ENCODE measurements around the gene FAM90A1. TPM values are rescaled to one million over a fixed set of nuclear protein-coding genes. Genes with fewer than 3 reads are reported as not detected.
"Not testable (repeated sequence)": the region's sequence is repeated elsewhere in the genome, so short reads cannot be mapped to it uniquely, and the experiment has no call there.

Gene FAM90A1
- total RNA-seq, 1 experiment from 2014 or later = 0.09 TPM

DNA sequence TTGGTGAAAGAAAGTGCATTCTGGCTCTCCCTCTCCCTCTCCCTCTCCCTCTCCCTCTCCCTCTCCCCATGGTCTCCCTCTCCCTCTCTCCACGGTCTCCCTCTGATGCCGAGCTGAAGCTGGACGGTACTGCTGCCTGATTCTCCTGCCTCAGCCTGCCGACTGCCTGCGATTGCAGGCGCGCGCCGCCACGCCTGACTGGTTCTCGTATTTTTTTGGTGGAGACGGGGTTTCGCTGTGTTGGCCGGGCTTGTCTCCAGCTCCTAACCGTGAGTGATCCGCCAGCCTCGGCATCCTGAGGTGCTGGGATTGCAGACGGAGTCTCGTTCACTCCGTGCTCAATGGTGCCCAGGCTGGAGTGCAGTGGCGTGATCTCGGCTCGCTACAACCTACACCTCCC, 44.1 kb downstream of the FAM90A1 start:
- H3K27ac Mint-ChIP-seq; H3K79me1 ChIP-seq (ENCODE audit: insufficient read depth, low read depth, low read length, poor library complexity, severe bottlenecking); H2BK5ac ChIP-seq (ENCODE audit: insufficient read length, low read length); H4K91ac ChIP-seq (ENCODE audit: insufficient read length, low read depth, low read length); H3K18ac ChIP-seq (ENCODE audit: insufficient read length, low read depth, low read length); H4K20me1 ChIP-seq (ENCODE audit: control insufficient read depth, insufficient read depth, insufficient read length); H3K4me2 ChIP-seq (ENCODE audit: insufficient read depth, insufficient read length, low read length); H3K4me1 ChIP-seq (ENCODE audit: insufficient read depth, low read length); H3T11ph ChIP-seq (ENCODE audit: low read length); H3K27ac ChIP-seq (ENCODE audit: insufficient read length, low read depth, low read length); H2BK20ac ChIP-seq (ENCODE audit: low read depth, low read length, poor library complexity, severe bottlenecking); H3K4me3 Mint-ChIP-seq; H3K23me2 ChIP-seq (ENCODE audit: insufficient read length, low read depth, low read length, poor library complexity, severe bottlenecking); H2AK5ac ChIP-seq (ENCODE audit: insufficient read length, low read length); H4K8ac ChIP-seq (replicated peaks; ENCODE audit: insufficient read length, low read depth, low read length); H3K27me3 ChIP-seq (ENCODE audit: insufficient read depth, low read length); H3K14ac ChIP-seq (ENCODE audit: insufficient read depth, low read length); H3K56ac ChIP-seq (ENCODE audit: insufficient read length, low read depth, low read length); H2BK120ac ChIP-seq (ENCODE audit: low read depth, low read length, poor library complexity, severe bottlenecking); H2AFZ ChIP-seq (ENCODE audit: low read length); H3K79me2 ChIP-seq (ENCODE audit: insufficient read depth, low read length); H2BK12ac ChIP-seq (ENCODE audit: insufficient read length, low read depth, low read length); H3K4ac ChIP-seq (ENCODE audit: low read depth, low read length); H3K27me3 Mint-ChIP-seq (ENCODE audit: low read depth); DNase-seq; H2BK15ac ChIP-seq (ENCODE audit: low read depth, low read length); H3K9ac ChIP-seq (ENCODE audit: extremely low read depth, insufficient read length, low read length); H3K9me3 Mint-ChIP-seq; H4K5ac ChIP-seq (ENCODE audit: insufficient read length, low read depth, low read length); H3K23ac ChIP-seq (ENCODE audit: insufficient read length, low read depth, low read length); H3K9me3 ChIP-seq (ENCODE audit: control insufficient read depth, low read depth, low read length): not testable (repeated sequence)
- no CpG with 5 or more reads among the region's 23 CpGs for WGBS (ENCODE audit: extremely low coverage, insufficient read length, low lambda C conversion rate)
- H3K4me1 Mint-ChIP-seq = peaks cover 11 to 14% of the 10 kb centered on the region in 2 experiments
- H3K36me3 Mint-ChIP-seq (ENCODE audit: insufficient read depth in 1 of 3, low read depth in 3 of 3) = peaks cover 2 to 10% (median 7%) of the 10 kb centered on the region in 3 experiments; a peak in 4 of 7 replicates

DNA sequence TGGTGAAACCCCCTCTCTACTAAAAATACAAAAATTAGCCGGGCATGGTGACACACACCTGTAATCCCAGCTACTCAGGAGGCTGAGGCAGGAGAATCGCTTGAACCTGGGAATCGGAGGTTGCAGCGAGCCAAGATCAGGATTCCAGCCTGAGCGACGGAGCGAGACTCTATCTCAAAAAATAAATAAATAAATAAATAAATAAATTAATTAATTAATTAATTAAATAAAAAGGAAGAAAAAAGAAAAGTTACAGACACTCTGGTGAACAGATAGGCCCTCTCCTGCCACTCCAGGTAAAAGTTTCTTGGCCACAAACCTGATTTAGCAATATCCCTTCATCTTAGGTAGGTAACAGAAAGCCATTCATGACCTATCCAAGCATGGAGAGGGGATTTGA, 44.5 kb downstream of the FAM90A1 start:
- H3K4ac ChIP-seq (ENCODE audit: low read depth, low read length); H3K14ac ChIP-seq (ENCODE audit: insufficient read depth, low read length); H3K79me2 ChIP-seq (ENCODE audit: insufficient read depth, low read length); H4K20me1 ChIP-seq (ENCODE audit: control insufficient read depth, insufficient read depth, insufficient read length); H3K9me3 ChIP-seq (ENCODE audit: control insufficient read depth, low read depth, low read length); H2BK5ac ChIP-seq (ENCODE audit: insufficient read length, low read length); H2BK20ac ChIP-seq (ENCODE audit: low read depth, low read length, poor library complexity, severe bottlenecking); H3K27me3 Mint-ChIP-seq (ENCODE audit: low read depth); H2AFZ ChIP-seq (ENCODE audit: low read length); H3K4me3 Mint-ChIP-seq; H2BK12ac ChIP-seq (ENCODE audit: insufficient read length, low read depth, low read length); H4K5ac ChIP-seq (ENCODE audit: insufficient read length, low read depth, low read length); H3K9ac ChIP-seq (ENCODE audit: extremely low read depth, insufficient read length, low read length); H2AK5ac ChIP-seq (ENCODE audit: insufficient read length, low read length); H3K9me3 Mint-ChIP-seq; H3K79me1 ChIP-seq (ENCODE audit: insufficient read depth, low read depth, low read length, poor library complexity, severe bottlenecking); H4K91ac ChIP-seq (ENCODE audit: insufficient read length, low read depth, low read length); H3K23me2 ChIP-seq (ENCODE audit: insufficient read length, low read depth, low read length, poor library complexity, severe bottlenecking); H4K8ac ChIP-seq (replicated peaks; ENCODE audit: insufficient read length, low read depth, low read length); H3K4me2 ChIP-seq (ENCODE audit: insufficient read depth, insufficient read length, low read length); H3K56ac ChIP-seq (ENCODE audit: insufficient read length, low read depth, low read length); DNase-seq; H3T11ph ChIP-seq (ENCODE audit: low read length); H3K27me3 ChIP-seq (ENCODE audit: insufficient read depth, low read length); H2BK120ac ChIP-seq (ENCODE audit: low read depth, low read length, poor library complexity, severe bottlenecking); H3K27ac ChIP-seq (ENCODE audit: insufficient read length, low read depth, low read length); H3K18ac ChIP-seq (ENCODE audit: insufficient read length, low read depth, low read length); H3K23ac ChIP-seq (ENCODE audit: insufficient read length, low read depth, low read length); H3K27ac Mint-ChIP-seq; H3K4me1 ChIP-seq (ENCODE audit: insufficient read depth, low read length); H2BK15ac ChIP-seq (ENCODE audit: low read depth, low read length): not testable (repeated sequence)
- Mint-ChIP-seq H3K4me1 (peaks cover 11 to 14% of the 10 kb centered on the region in 2 experiments), H3K36me3 (ENCODE audit: insufficient read depth in 1 of 3, low read depth in 3 of 3) (peaks cover 2 to 10% (median 7%) of the 10 kb centered on the region in 3 experiments; a peak in 4 of 7 replicates)
- WGBS (ENCODE audit: extremely low coverage, insufficient read length, low lambda C conversion rate) = no CpG with 5 or more reads among the region's 7 CpGs

Measured in H9 (cell line).